Loucy (cell line): ENCODE measurements around the gene SRGAP1.

Experiments used
- EZH2phosphoT487 ChIP-seq: fragments of 200-600 bp; IDR thresholded peaks from 2 replicates; pipeline ENCODE4 v1.6.1; 2018; ENCODE audit warnings: antibody characterized with exemption, mild to moderate bottlenecking, moderate library complexity, borderline replicate concordance
- TF ChIP-seq, protein P1 (sequence below): fragments of 200-600 bp; sonication (generic); conservative IDR thresholded peaks from 2 replicates; pipeline ENCODE4 v1.5.1; 2014; ENCODE audit warnings: mild to moderate bottlenecking, antibody characterized with exemption, low read length

- TF ChIP-seq, protein P1, sequence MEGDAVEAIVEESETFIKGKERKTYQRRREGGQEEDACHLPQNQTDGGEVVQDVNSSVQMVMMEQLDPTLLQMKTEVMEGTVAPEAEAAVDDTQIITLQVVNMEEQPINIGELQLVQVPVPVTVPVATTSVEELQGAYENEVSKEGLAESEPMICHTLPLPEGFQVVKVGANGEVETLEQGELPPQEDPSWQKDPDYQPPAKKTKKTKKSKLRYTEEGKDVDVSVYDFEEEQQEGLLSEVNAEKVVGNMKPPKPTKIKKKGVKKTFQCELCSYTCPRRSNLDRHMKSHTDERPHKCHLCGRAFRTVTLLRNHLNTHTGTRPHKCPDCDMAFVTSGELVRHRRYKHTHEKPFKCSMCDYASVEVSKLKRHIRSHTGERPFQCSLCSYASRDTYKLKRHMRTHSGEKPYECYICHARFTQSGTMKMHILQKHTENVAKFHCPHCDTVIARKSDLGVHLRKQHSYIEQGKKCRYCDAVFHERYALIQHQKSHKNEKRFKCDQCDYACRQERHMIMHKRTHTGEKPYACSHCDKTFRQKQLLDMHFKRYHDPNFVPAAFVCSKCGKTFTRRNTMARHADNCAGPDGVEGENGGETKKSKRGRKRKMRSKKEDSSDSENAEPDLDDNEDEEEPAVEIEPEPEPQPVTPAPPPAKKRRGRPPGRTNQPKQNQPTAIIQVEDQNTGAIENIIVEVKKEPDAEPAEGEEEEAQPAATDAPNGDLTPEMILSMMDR: no peak
- TF ChIP-seq EZH2phosphoT487: no peak
Measured at GRCh38 chr12:63985456-63985855, 141.0 kb downstream of the SRGAP1 start.
